Activated T-helper 17 cell treated with anti-CD3 and anti-CD28 coated beads, Interleukin-2, amount 50 U/mL, for 72 hours (primary cell): Measurements from ENCODE around the gene ANO10. TPM values are rescaled to one million over a fixed set of nuclear protein-coding genes. Genes with fewer than 3 reads are reported as not detected.

Experiments
- ATAC-seq: fragments of 150-1000 bp; cut with Tn5 transposase; replicated peaks from 2 replicates; pipeline ENCODE4 v1.10.0; 2021; ENCODE audit warnings: mild to moderate bottlenecking, moderate library complexity
- H3K27ac Mint-ChIP-seq: one replicate; pipeline ENCODE4 v1.8.0; 2022; ENCODE audit warnings: mixed read lengths
- H3K27me3 Mint-ChIP-seq: one replicate; pipeline ENCODE4 v1.8.0; 2022; ENCODE audit warnings: mixed read lengths
- H3K36me3 Mint-ChIP-seq: one replicate; pipeline ENCODE4 v1.8.0; 2022; ENCODE audit warnings: low read depth, mild to moderate bottlenecking, mixed read lengths
- H3K4me1 Mint-ChIP-seq: one replicate; pipeline ENCODE4 v1.8.0; 2022; ENCODE audit warnings: mixed read lengths
- H3K4me3 Mint-ChIP-seq: one replicate; pipeline ENCODE4 v1.8.0; 2022; ENCODE audit warnings: mild to moderate bottlenecking, mixed read lengths
- H3K9me3 Mint-ChIP-seq: one replicate; pipeline ENCODE4 v1.8.0; 2022; ENCODE audit warnings: mixed read lengths
- total RNA-seq, 2 donors: library from RNA; stranded (reverse); gene quantifications; one replicate each; pipeline ENCODE4 v1.2.3, GENCODE V29; 2022

Gene ANO10
- total RNA-seq, 2 donors from 2014 or later: 6.4 to 10.6 TPM

- H3K4me1 Mint-ChIP-seq: no peaks in the 10 kb centered on the region
- H3K27ac Mint-ChIP-seq: no peak overlapping the region
- no peaks in the 10 kb centered on the region for H3K9me3 Mint-ChIP-seq
- no peaks in the 10 kb centered on the region for H3K36me3 Mint-ChIP-seq
- H3K27me3 Mint-ChIP-seq: no peaks in the 10 kb centered on the region
- no peak for ATAC-seq
- no peak overlapping the region for H3K4me3 Mint-ChIP-seq
Observed at GRCh38 chr3:43432462-43432861, 189.3 kb downstream of the ANO10 start.

DNA sequence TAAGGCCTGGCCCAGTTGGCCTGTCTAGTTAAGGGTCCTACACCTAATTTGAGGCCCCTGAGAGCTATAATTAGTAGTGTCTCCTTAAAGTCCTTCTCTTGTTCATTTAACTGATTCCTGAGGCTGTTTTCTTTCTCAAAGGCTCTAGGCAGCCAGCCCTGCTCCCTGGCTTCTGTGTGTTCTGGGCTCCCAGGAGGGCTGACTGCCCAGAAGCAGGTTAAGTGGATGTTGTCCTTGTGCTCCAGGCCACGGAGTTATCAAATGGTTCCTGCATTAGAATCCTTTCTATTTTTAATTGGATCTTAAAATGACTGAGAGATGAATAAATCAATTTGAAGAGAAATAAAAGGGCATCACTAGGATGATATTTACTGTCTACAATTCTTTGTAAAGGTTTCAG, 195.4 kb downstream of the ANO10 start:
- Mint-ChIP-seq H3K36me3 (no peaks in the 10 kb centered on the region), H3K4me1 (no peaks in the 10 kb centered on the region), H3K9me3 (no peaks in the 10 kb centered on the region), H3K27ac (no peak overlapping the region), H3K27me3 (no peaks in the 10 kb centered on the region), H3K4me3 (no peak overlapping the region)
- ATAC-seq: no peak

- Mint-ChIP-seq H3K27ac (no peak overlapping the region), H3K4me3 (no peak overlapping the region), H3K4me1 (no peaks in the 10 kb centered on the region), H3K36me3 (no peaks in the 10 kb centered on the region), H3K9me3 (no peaks in the 10 kb centered on the region), H3K27me3 (no peaks in the 10 kb centered on the region)
- ATAC-seq: no peak
Observed at GRCh38 chr3:43425829-43426228, 196.0 kb downstream of the ANO10 start.

DNA sequence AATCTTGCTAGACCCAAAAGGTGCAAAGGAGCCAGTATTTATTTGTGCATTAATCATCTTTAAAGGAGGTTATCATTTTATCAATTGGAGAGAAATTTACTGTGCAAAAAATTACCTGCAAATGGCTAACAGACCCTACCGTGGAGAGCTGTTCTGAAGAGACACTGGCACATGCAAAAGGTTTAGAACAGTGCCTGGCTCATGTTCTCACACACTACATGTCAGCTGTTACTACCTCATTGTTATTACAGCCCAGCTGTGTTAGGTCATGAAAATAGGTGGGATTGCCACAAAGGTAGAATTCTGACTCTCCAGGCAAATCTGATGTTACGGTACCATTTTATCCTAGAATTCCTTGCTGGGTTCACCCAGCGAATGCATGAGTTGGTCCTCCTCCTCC, 198.2 kb downstream of the ANO10 start:
- ATAC-seq: no peak
- no peaks in the 10 kb centered on the region for H3K4me1 Mint-ChIP-seq
- H3K4me3 Mint-ChIP-seq: no peak overlapping the region
- no peaks in the 10 kb centered on the region for H3K36me3 Mint-ChIP-seq
- no peaks in the 10 kb centered on the region for H3K9me3 Mint-ChIP-seq
- H3K27me3 Mint-ChIP-seq: no peaks in the 10 kb centered on the region
- H3K27ac Mint-ChIP-seq: no peak overlapping the region

- Mint-ChIP-seq H3K9me3 (no peaks in the 10 kb centered on the region), H3K27ac (no peak overlapping the region), H3K4me3 (no peak overlapping the region), H3K4me1 (no peaks in the 10 kb centered on the region), H3K27me3 (no peaks in the 10 kb centered on the region), H3K36me3 (no peaks in the 10 kb centered on the region)
- ATAC-seq: no peak
Observed at GRCh38 chr3:43423142-43423541, 198.7 kb downstream of the ANO10 start.

DNA sequence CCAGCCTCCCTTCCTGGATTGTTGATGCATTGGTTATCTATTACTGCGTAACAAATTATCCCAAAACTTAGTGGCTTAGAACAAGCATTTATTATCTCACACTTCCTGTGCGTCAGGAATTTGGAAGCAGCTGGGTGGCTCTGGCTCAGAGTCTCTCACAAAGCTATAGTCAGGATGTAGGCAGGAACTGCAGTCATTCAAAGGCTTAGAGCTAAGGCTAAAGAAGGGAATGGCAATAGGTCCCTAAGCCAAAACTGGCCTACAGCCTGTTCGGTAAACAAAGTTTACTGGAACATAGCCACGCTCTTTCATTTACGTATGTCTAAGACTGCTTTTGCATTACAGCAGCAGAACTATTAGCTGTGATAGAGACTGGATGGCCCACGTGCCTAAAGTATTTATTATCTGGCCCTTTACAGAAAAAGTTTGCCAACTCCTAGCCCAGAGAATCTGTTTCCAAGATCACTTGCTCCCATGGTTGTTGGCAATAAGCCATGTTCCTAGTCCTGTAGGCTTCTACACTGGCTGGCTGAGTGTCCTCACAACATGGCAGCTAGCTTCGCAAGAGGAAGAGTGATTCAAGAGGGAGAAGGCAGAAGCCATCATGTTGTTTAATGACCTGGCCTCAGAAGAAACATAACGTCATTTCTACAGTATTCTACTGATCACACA, 203.1 kb downstream of the ANO10 start:
- H3K27ac Mint-ChIP-seq: no peak overlapping the region
- ATAC-seq: no peak
- no peaks in the 10 kb centered on the region for H3K9me3 Mint-ChIP-seq
- H3K36me3 Mint-ChIP-seq: no peaks in the 10 kb centered on the region
- H3K27me3 Mint-ChIP-seq: no peaks in the 10 kb centered on the region
- peaks cover 4% of the 10 kb centered on the region for H3K4me1 Mint-ChIP-seq
- no peak overlapping the region for H3K4me3 Mint-ChIP-seq

- Mint-ChIP-seq H3K4me3 (no peak overlapping the region), H3K36me3 (no peaks in the 10 kb centered on the region), H3K4me1 (peaks cover 17% of the 10 kb centered on the region), H3K27me3 (no peaks in the 10 kb centered on the region), H3K27ac (no peak overlapping the region), H3K9me3 (no peaks in the 10 kb centered on the region)
- ATAC-seq: no peak
Observed at GRCh38 chr3:43417133-43417532, 204.7 kb downstream of the ANO10 start.

DNA sequence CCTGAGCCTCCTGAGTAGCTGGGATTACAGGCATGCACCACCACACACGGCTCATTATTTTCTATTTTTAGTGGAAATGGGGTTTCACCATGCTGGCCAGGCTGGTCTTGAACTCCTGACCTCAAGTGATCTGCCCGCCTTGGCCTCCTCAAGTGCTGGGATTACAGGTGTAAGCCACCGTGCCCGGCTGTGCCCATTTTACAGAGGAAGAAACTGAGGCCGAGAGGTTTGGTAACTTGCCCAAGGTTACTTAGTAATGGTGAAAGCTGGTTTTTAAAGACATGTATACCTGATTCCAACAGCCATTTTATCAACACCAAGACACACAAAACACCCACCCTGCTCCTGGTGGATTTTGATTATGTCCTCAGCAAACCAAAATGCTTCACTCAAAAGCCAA, 206.7 kb downstream of the ANO10 start:
- no peaks in the 10 kb centered on the region for H3K9me3 Mint-ChIP-seq
- H3K27me3 Mint-ChIP-seq: no peaks in the 10 kb centered on the region
- no peak overlapping the region for H3K4me3 Mint-ChIP-seq
- ATAC-seq: no peak
- no peak overlapping the region for H3K27ac Mint-ChIP-seq
- H3K4me1 Mint-ChIP-seq: peaks cover 17% of the 10 kb centered on the region
- no peaks in the 10 kb centered on the region for H3K36me3 Mint-ChIP-seq

DNA sequence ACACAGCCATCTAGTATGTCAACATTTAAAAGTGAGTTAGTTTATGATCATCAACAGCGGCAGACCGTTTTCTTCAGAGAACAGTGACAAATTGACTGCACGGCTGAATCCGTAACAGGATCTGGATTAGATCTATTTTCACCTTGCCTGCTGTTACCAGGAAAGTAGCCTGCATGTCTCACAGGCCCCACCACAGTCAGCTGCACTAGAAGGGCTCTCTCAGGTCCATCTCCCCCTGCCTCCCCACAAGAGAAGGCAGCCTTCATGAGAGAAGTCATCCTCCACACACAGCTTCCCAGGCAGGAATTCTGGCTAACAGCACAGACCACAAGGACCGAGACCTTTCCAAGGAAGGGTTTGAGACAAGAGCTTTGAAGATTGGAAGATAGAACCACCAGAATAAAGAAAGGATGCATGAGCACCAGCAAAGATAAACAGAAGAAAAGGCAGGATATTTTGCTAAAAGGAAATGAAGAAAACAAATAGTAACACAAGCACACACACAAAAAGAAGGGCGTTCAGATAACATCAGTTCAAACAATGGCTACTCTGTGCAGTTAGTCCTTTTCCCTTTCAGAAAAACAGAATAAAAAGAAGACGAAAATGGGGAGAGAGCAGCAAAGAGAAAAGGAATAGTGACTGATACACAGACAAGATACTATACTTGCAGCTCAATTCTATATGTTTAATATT, 208.0 kb downstream of the ANO10 start:
- H3K4me3 Mint-ChIP-seq: no peak overlapping the region
- H3K9me3 Mint-ChIP-seq: no peaks in the 10 kb centered on the region
- H3K36me3 Mint-ChIP-seq: no peaks in the 10 kb centered on the region
- H3K27me3 Mint-ChIP-seq: no peaks in the 10 kb centered on the region
- peak overlapping the region; percentile 56 for H3K27ac Mint-ChIP-seq
- ATAC-seq: no peak
- peaks cover 17% of the 10 kb centered on the region for H3K4me1 Mint-ChIP-seq

- no peak overlapping the region for H3K4me3 Mint-ChIP-seq
- H3K9me3 Mint-ChIP-seq: no peaks in the 10 kb centered on the region
- no peaks in the 10 kb centered on the region for H3K36me3 Mint-ChIP-seq
- H3K4me1 Mint-ChIP-seq: peaks cover 17% of the 10 kb centered on the region
- ATAC-seq: no peak
- H3K27ac Mint-ChIP-seq: no peak overlapping the region
- no peaks in the 10 kb centered on the region for H3K27me3 Mint-ChIP-seq
Observed at GRCh38 chr3:43411429-43411828, 210.4 kb downstream of the ANO10 start.

GRCh38 chr3:43410592-43410991, 211.2 kb downstream of the ANO10 start:
- Mint-ChIP-seq H3K4me1 (peaks cover 17% of the 10 kb centered on the region), H3K4me3 (no peak overlapping the region), H3K9me3 (no peaks in the 10 kb centered on the region), H3K36me3 (no peaks in the 10 kb centered on the region), H3K27ac (no peak overlapping the region), H3K27me3 (no peaks in the 10 kb centered on the region)
- no peak for ATAC-seq

DNA sequence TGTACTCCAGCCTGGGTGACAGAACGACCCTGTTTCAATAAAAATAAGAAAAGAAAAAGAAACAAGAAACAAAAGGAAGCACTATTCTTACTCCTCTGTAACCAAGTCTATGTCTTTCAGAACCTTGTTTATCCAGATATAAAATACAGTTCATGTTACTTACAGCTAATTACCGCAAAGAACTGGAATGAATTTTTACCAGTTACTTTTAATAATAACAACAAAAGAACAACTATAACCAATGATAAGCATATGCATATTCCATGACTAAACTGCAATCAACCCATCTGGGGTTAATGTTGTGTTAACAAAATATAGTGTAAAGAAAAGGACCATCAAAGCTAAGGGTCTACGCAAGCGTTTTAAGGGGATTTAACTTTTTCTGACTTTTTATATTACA, 212.3 kb downstream of the ANO10 start:
- no peaks in the 10 kb centered on the region for H3K9me3 Mint-ChIP-seq
- H3K4me1 Mint-ChIP-seq: peaks cover 17% of the 10 kb centered on the region
- ATAC-seq: no peak
- no peaks in the 10 kb centered on the region for H3K27me3 Mint-ChIP-seq
- H3K36me3 Mint-ChIP-seq: no peaks in the 10 kb centered on the region
- H3K27ac Mint-ChIP-seq: no peak overlapping the region
- no peak overlapping the region for H3K4me3 Mint-ChIP-seq

- H3K27ac Mint-ChIP-seq: no peak overlapping the region
- H3K36me3 Mint-ChIP-seq: no peaks in the 10 kb centered on the region
- no peak overlapping the region for H3K4me3 Mint-ChIP-seq
- no peaks in the 10 kb centered on the region for H3K9me3 Mint-ChIP-seq
- no peak for ATAC-seq
- H3K4me1 Mint-ChIP-seq: no peaks in the 10 kb centered on the region
- no peaks in the 10 kb centered on the region for H3K27me3 Mint-ChIP-seq
Observed at GRCh38 chr3:43406643-43407023, 215.2 kb downstream of the ANO10 start.

- Mint-ChIP-seq H3K4me3 (no peak overlapping the region), H3K27ac (no peak overlapping the region), H3K27me3 (no peaks in the 10 kb centered on the region), H3K36me3 (no peaks in the 10 kb centered on the region), H3K9me3 (no peaks in the 10 kb centered on the region), H3K4me1 (no peaks in the 10 kb centered on the region)
- ATAC-seq: peak; percentile 23
Observed at GRCh38 chr3:43405888-43406642, 215.7 kb downstream of the ANO10 start.
